K562 (cell line): ENCODE data around the gene BSCL2. TPM values are rescaled to one million over a fixed set of nuclear protein-coding genes. Genes with fewer than 3 reads are reported as not detected.

ENCODE experiments used
- BCOR ChIP-seq: fragments of 450-650 bp; IDR thresholded peaks from 2 replicates; pipeline ENCODE4 v1.6.1; 2016
- CCNT2 ChIP-seq: IDR thresholded peaks from 2 replicates; pipeline ENCODE4 v1.6.1; 2011; ENCODE audit warnings: borderline replicate concordance, low read depth, mild to moderate bottlenecking, moderate library complexity, mixed read lengths, low read length; ENCODE audit not compliant: insufficient read length; ENCODE audit errors: extremely low read depth
- ESRRA ChIP-seq: fragments of 450-650 bp; IDR thresholded peaks from 2 replicates; pipeline ENCODE4 v1.6.1; 2014; ENCODE audit warnings: low read depth, mild to moderate bottlenecking, moderate library complexity, borderline replicate concordance
- FOXK2 ChIP-seq, 2 experiments: fragments of 450-650 bp; IDR thresholded peaks in 1 of 2; conservative IDR thresholded peaks in 1 of 2; 2 replicates each; pipeline ENCODE4 v1.6.1; 2016; ENCODE audit warnings: low read depth in 2 of 2, mild to moderate bottlenecking in 1 of 2
- MCM5 ChIP-seq: fragments of 450-650 bp; IDR thresholded peaks from 2 replicates; pipeline ENCODE4 v1.6.1; 2016; ENCODE audit warnings: low read depth
- MED1 ChIP-seq: sonication (generic); formaldehyde crosslinking; IDR thresholded peaks from 2 replicates; pipeline ENCODE4 v1.8.1; 2023; ENCODE audit warnings: missing genetic modification reagents, borderline replicate concordance
- MTA2 ChIP-seq: fragments of 450-650 bp; IDR thresholded peaks from 2 replicates; pipeline ENCODE4 v1.6.1; 2016; ENCODE audit warnings: low read depth
- POU5F1 ChIP-seq: fragments of 150-350 bp; IDR thresholded peaks from 2 replicates; pipeline ENCODE4 v1.6.1; 2014; ENCODE audit warnings: borderline replicate concordance, low read length, low read depth, mild to moderate bottlenecking; ENCODE audit not compliant: partially characterized antibody
- SMAD3 ChIP-seq: fragments of 450-650 bp; formaldehyde crosslinking; conservative IDR thresholded peaks from 2 replicates; pipeline ENCODE4 v1.4.0; 2020; ENCODE audit warnings: mild to moderate bottlenecking
- SRSF1 ChIP-seq: fragments of 200-400 bp; formaldehyde crosslinking; IDR thresholded peaks from 2 replicates; pipeline ENCODE4 v1.6.1; 2017; ENCODE audit warnings: mild to moderate bottlenecking, low read depth, low read length, moderate library complexity
- SRSF9 ChIP-seq: fragments of 200-400 bp; formaldehyde crosslinking; IDR thresholded peaks from 2 replicates; pipeline ENCODE4 v1.6.1; 2017; ENCODE audit warnings: low read depth, low read length, borderline replicate concordance
- TGIF2 ChIP-seq: sonication (generic); formaldehyde crosslinking; IDR thresholded peaks from 2 replicates; pipeline ENCODE4 v1.8.1; 2022; ENCODE audit warnings: mild to moderate bottlenecking, missing genetic modification reagents, moderate library complexity
- ZFPM2 ChIP-seq: fragments of 250-450 bp; sonication (Bioruptor Pico); IDR thresholded peaks from 2 replicates; pipeline ENCODE4 v1.5.1; 2022; ENCODE audit warnings: mild to moderate bottlenecking
- ZNF282 ChIP-seq: sonication (generic); formaldehyde crosslinking; IDR thresholded peaks from 2 replicates; pipeline ENCODE4 v1.8.1; 2023; ENCODE audit warnings: missing genetic modification reagents
- polyA plus RNA-seq, 8 experiments: library from polyadenylated mRNA; depleted of rRNA in 4 of 8; stranded (reverse) in 5 of 8; unstranded in 3 of 8; fragments of >200 nt; fragmentation: Nextera tagmentation in 2 of 8; fragmentation: Illumina TruSeq in 1 of 8; extraction: Ambion mirVana in 2 of 8; extraction: Trizol in 1 of 8; gene quantifications; 2 replicates each; pipeline versions ENCODE4 v1.2.1 to v1.2.3, GENCODE V29; 2011 to 2014; ENCODE audit warnings: inconsistent platforms in 1 of 8, missing spikeins in 1 of 8
- total RNA-seq, 7 experiments: library from RNA; depleted of rRNA in 6 of 7; stranded (reverse); fragments of >200 nt in 6 of 7; fragmentation: Illumina TruSeq in 2 of 7; extraction: Trizol in 2 of 7; gene quantifications; 2 replicates each; pipeline versions ENCODE4 v1.2.1 to v1.2.3, GENCODE V29; 2011 to 2021; ENCODE audit warnings: low replicate concordance in 1 of 7
- TF ChIP-seq, protein P1 (sequence below): fragments of 450-650 bp; IDR thresholded peaks from 2 replicates; pipeline ENCODE4 v1.6.1; 2017; ENCODE audit warnings: antibody characterized with exemption, mild to moderate bottlenecking
- TF ChIP-seq, protein P2 (sequence below): fragments of 450-650 bp; IDR thresholded peaks from 2 replicates; pipeline ENCODE4 v1.6.1; 2017; ENCODE audit warnings: mild to moderate bottlenecking, moderate library complexity
- TF ChIP-seq, protein P3 (sequence below), 2 experiments: fragments of 450-650 bp; conservative IDR thresholded peaks; 2 replicates each; pipeline ENCODE4 v1.6.1; 2017; ENCODE audit warnings: mild to moderate bottlenecking in 2 of 2, moderate library complexity in 2 of 2
- TF ChIP-seq, protein P4 (sequence below), 3 experiments: fragments of 200-800 bp in 1 of 3; sonication (Bioruptor generic) in 1 of 3; sonication (generic) in 1 of 3; formaldehyde crosslinking in 1 of 3; IDR thresholded peaks; 2 replicates each; pipeline versions ENCODE4 v1.6.1 to v1.8.0; 2016 to 2022; ENCODE audit warnings: mild to moderate bottlenecking in 2 of 3, missing compliant biosample characterization in 2 of 3, missing genetic modification characterization in 2 of 3, missing genetic modification reagents in 1 of 3

The BSCL2 gene
- total and polyA plus RNA-seq, 9 of the 15 experiments (the other 6 are each of a cell fraction or from before 2014, with no cell fraction given), result 18.9 to 51.7 (median 35.2) TPM

DNA sequence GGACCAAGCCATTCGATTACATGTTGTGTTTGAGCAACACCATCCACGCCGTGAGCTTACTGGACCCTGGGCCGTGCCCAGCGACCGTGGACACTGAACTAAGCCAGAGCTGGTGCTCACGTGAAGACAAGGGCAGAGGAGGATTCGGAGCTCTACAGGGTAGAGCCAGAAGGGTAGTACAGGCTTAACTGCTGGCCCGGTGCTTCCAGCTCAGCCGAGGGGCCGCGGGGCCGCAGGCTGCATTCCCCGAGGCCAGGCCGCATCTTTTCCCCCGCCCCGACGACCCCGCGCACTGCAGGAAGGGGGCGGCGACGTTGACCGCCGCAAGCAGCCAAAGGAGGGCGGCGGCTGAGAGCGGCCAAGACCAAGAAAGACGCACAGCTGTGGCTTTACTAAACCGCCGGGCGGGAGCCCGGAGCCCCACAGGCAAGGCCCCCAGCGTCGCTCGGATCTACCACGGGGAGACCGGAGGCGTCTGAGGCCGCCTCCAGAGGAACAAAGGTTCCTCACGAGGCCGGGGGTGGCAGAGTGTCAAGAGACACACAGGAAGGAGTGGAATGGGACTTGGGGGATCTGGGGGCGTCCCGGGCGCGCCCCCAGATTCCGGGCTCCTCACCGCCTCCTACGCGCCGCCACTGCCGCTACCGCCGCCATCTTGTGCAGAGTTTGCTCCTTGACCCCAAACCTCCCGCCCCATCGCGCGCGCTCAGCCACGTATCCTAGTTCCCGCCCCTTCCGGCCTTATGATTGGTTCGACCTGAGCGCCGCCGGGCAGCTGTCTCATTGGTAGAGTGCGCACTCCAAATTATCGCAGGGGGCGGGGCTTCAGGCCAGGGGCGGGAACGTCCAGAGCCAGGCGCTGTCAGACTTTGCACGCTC, 61.0 kb downstream of the BSCL2 start, which contains the start of gene GANAB (continued):
- TF ChIP-seq, protein P1, sequence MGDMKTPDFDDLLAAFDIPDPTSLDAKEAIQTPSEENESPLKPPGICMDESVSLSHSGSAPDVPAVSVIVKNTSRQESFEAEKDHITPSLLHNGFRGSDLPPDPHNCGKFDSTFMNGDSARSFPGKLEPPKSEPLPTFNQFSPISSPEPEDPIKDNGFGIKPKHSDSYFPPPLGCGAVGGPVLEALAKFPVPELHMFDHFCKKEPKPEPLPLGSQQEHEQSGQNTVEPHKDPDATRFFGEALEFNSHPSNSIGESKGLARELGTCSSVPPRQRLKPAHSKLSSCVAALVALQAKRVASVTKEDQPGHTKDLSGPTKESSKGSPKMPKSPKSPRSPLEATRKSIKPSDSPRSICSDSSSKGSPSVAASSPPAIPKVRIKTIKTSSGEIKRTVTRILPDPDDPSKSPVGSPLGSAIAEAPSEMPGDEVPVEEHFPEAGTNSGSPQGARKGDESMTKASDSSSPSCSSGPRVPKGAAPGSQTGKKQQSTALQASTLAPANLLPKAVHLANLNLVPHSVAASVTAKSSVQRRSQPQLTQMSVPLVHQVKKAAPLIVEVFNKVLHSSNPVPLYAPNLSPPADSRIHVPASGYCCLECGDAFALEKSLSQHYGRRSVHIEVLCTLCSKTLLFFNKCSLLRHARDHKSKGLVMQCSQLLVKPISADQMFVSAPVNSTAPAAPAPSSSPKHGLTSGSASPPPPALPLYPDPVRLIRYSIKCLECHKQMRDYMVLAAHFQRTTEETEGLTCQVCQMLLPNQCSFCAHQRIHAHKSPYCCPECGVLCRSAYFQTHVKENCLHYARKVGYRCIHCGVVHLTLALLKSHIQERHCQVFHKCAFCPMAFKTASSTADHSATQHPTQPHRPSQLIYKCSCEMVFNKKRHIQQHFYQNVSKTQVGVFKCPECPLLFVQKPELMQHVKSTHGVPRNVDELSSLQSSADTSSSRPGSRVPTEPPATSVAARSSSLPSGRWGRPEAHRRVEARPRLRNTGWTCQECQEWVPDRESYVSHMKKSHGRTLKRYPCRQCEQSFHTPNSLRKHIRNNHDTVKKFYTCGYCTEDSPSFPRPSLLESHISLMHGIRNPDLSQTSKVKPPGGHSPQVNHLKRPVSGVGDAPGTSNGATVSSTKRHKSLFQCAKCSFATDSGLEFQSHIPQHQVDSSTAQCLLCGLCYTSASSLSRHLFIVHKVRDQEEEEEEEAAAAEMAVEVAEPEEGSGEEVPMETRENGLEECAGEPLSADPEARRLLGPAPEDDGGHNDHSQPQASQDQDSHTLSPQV, result peak; percentile 25; the same call in 1 of the 2 replicates
- TF ChIP-seq MCM5, result no peak
- no peak for TF ChIP-seq FOXK2 (conservative IDR thresholded peaks at IDR 0.05 in 1 of 2, IDR thresholded peaks at IDR 0.05 in 1 of 2; ENCODE audit: low read depth in 2 of 2)
- TF ChIP-seq SRSF9, result no peak
- TF ChIP-seq, protein P2, sequence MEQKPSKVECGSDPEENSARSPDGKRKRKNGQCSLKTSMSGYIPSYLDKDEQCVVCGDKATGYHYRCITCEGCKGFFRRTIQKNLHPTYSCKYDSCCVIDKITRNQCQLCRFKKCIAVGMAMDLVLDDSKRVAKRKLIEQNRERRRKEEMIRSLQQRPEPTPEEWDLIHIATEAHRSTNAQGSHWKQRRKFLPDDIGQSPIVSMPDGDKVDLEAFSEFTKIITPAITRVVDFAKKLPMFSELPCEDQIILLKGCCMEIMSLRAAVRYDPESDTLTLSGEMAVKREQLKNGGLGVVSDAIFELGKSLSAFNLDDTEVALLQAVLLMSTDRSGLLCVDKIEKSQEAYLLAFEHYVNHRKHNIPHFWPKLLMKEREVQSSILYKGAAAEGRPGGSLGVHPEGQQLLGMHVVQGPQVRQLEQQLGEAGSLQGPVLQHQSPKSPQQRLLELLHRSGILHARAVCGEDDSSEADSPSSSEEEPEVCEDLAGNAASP, result no peak
- TF ChIP-seq MTA2, result peak; percentile 39; the same call in 1 of the 2 replicates
- no peak for TF ChIP-seq SMAD3 (CRISPR knock-in tag)
- TF ChIP-seq ESRRA, result peak; percentile 51; the same call in 1 of the 2 replicates
- TF ChIP-seq ZFPM2, result no peak
- TF ChIP-seq SRSF1, result no peak
- TF ChIP-seq, protein P3, sequence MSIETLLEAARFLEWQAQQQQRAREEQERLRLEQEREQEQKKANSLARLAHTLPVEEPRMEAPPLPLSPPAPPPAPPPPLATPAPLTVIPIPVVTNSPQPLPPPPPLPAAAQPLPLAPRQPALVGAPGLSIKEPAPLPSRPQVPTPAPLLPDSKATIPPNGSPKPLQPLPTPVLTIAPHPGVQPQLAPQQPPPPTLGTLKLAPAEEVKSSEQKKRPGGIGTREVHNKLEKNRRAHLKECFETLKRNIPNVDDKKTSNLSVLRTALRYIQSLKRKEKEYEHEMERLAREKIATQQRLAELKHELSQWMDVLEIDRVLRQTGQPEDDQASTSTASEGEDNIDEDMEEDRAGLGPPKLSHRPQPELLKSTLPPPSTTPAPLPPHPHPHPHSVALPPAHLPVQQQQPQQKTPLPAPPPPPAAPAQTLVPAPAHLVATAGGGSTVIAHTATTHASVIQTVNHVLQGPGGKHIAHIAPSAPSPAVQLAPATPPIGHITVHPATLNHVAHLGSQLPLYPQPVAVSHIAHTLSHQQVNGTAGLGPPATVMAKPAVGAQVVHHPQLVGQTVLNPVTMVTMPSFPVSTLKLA (conservative IDR thresholded peaks at IDR 0.05), result peak; percentile 45 to 75; a peak in 3 of 4 replicates
- no peak for TF ChIP-seq POU5F1
- TF ChIP-seq CCNT2, result peak; percentile 67
- TF ChIP-seq TGIF2 (CRISPR knock-in tag), result no peak; the same call in 1 of the 2 replicates
- no peak for TF ChIP-seq MED1 (CRISPR knock-in tag)
- no peak for TF ChIP-seq BCOR
- TF ChIP-seq ZNF282 (CRISPR knock-in tag), result no peak
- TF ChIP-seq, protein P4, sequence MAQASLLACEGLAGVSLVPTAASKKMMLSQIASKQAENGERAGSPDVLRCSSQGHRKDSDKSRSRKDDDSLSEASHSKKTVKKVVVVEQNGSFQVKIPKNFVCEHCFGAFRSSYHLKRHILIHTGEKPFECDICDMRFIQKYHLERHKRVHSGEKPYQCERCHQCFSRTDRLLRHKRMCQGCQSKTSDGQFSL (CRISPR knock-in tag; IDR thresholded peaks at IDR 0.05), result no peak
- TF ChIP-seq, protein P4 (tag; IDR thresholded peaks at IDR 0.05), result no peak
